Cardiac septum (tissue), 1 donor: ENCODE results near the gene RUSF1. TPM values are rescaled to one million over a fixed set of nuclear protein-coding genes. Genes with fewer than 3 reads are reported as not detected.
"Not testable (repeated sequence)": the region's sequence is repeated elsewhere in the genome, so short reads cannot be mapped to it uniquely, and the experiment has no call there.

Source experiments
- DNase-seq: peaks from one replicate; pipeline ENCODE4 v3.0.0-alpha.2; 2020; ENCODE audit warnings: low spot score
- intact Hi-C: fragments of 100-400 bp; cut with DNase I; formaldehyde crosslinking; loops from one replicate; pipeline ENCODE4 v1.14.0; 2022
- total RNA-seq: library from RNA; stranded (reverse); fragmentation: NEBNext Ultra II Directional; extraction: Animal tissue kit (Norgen Biotek cat#: 25700); gene quantifications from one replicate; pipeline ENCODE4 v1.2.1, GENCODE V29; 2021
- donor health status: DM: no; HTN: no; CAD: no.

Gene RUSF1
- total RNA-seq, 1 donor from 2014 or later: 32.6 TPM

GRCh38 chr16:31488468-31489297 is 19.5 kb downstream of the RUSF1 start:
- intact Hi-C loops: no loop called here

GRCh38 chr16:31487720-31488467 is 20.3 kb downstream of the RUSF1 start:
- DNase-seq: no peak
- intact Hi-C loops: no loop called here

More at GRCh38 chr16:31488468-31489297, 19.5 kb downstream of the RUSF1 start:
- DNase-seq: no peak

- intact Hi-C loops: no loop called here
Observed at GRCh38 chr16:31487071-31487719, 21.0 kb downstream of the RUSF1 start.

GRCh38 chr16:31486045-31486444 is 22.1 kb downstream of the RUSF1 start:
- no peak for DNase-seq
- intact Hi-C loops: no loop called here

More at GRCh38 chr16:31487071-31487719, 21.0 kb downstream of the RUSF1 start:
- DNase-seq: no peak

GRCh38 chr16:31485571-31485970 is 22.6 kb downstream of the RUSF1 start:
- DNase-seq: no peak
- intact Hi-C loops: no loop called here

- DNase-seq: no peak
- intact Hi-C loops: no loop called here
Observed at GRCh38 chr16:31484491-31485171, 23.6 kb downstream of the RUSF1 start.

DNA sequence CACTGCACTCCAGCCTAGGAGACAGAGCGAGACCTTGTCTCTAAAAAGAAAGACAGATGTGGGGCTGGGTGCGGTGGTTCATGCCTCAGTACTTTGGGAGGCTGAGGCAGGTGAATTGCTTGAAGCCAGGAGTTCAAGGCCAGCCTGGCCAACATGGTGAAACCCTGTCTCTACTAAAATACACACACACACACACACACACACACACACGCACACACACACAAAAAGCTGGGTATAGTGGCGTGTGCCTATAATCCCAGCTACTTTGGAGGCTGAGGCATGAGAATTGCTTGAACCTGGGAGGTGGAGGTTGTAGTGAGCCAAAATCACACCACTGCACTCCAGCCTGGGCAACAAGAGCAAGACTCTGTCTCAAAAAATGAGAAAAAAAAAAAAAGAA is 24.1 kb downstream of the RUSF1 start:
- DNase-seq, intact Hi-C loops: not testable (repeated sequence)

- DNase-seq: no peak
- intact Hi-C loops: no loop called here
Observed at GRCh38 chr16:31483081-31483480, 25.1 kb downstream of the RUSF1 start, which contains the start of gene SLC5A2. SLC5A2 (plus strand) TSS chr16:31483123; CDS start chr16:31483137, 14 bp downstream.

- DNase-seq: no peak
Observed at GRCh38 chr16:31480851-31481536, 27.2 kb downstream of the RUSF1 start.

GRCh38 chr16:31479751-31480150 is 28.4 kb downstream of the RUSF1 start:
- no peak for DNase-seq
- intact Hi-C loops: no loop called here

More at GRCh38 chr16:31480851-31481536, 27.2 kb downstream of the RUSF1 start:
- intact Hi-C loops: no loop called here

- no peak for DNase-seq
- intact Hi-C loops: no loop called here
Observed at GRCh38 chr16:31478956-31479355, 29.2 kb downstream of the RUSF1 start.

GRCh38 chr16:31477220-31478216 is 30.7 kb downstream of the RUSF1 start:
- DNase-seq: no peak
- intact Hi-C loops: no loop called here

GRCh38 chr16:31476303-31477219 is 31.6 kb downstream of the RUSF1 start:
- intact Hi-C loops: no loop called here
- DNase-seq: peak; percentile 92

DNA sequence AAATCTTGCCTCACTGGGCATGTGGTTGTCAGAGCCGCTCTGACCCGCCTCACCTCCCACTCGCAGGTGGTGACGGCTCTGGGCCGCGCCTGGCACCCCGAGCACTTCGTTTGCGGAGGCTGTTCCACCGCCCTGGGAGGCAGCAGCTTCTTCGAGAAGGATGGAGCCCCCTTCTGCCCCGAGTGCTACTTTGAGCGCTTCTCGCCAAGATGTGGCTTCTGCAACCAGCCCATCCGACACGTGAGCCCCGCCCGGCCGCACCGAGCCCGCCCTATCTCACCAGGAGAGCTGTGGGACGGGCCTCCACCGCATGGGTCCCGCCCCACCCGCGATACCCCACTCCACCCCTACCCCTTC is 32.3 kb downstream of the RUSF1 start:
- intact Hi-C loops: loop anchor here (2.0 kb wide), 1 partner anchor 33 kb away; the partner anchor contains the start of gene RUSF1
- no peak for DNase-seq

DNA sequence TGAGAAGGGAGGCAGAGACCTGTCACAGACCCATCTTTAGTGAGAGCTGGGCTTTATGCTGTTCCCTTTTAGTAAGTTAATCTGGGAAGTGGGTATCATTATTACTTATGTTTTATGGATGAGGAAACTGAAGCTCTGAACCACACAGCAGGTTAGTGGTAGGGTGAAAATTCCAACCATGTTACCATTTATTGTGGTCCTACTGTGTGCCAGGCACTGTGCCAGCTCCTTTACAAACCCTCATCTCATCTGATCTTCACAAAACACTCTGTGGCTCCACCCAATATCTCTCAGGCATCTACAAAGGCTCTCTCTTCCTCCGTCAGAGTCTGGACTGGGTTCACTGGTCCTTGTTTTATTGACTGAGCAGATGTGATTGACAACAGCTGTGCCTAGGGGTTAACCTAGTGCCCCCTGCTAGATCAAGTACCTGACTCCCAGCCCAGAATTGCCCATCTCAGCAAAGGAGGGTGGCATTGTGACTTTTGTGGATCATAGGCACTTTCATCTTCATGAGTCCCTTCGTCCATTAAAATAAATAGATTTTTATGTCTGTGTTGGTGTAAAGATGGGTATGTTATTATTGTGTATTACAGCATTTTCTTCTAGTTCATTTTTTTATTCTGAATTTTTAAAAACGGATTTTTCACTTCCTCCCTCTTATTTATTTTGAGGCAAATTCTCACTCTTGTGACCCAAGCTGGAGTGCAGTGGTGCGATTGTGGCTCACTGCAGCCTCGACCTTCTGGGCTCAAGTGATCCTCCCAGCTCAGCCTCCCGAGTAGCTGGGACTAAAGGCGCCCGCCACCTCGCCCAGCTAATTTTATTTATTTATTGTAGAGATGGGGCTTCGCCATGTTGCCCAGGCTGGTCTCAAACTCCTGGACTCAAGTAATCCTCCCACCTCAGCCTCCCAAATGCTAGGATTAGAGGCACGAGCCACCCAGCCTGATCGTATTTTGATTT is 33.1 kb downstream of the RUSF1 start:
- intact Hi-C loops: loop anchor here (2.0 kb wide), 1 partner anchor 34 kb away; the partner anchor contains the start of gene RUSF1
- DNase-seq: no peak
